Motor neuron (in vitro differentiated cells): ENCODE measurements around the gene RAB3IP. TPM values are rescaled to one million over a fixed set of nuclear protein-coding genes. Genes with fewer than 3 reads are reported as not detected.
"Not testable (repeated sequence)": the region's sequence is repeated elsewhere in the genome, so short reads cannot be mapped to it uniquely, and the experiment has no call there.

ENCODE experiments used
- ATAC-seq, 8 experiments: fragments of 200-7000 bp; cut with Tn5 transposase; replicated peaks in 6 of 8; 2 replicates each; pipeline ENCODE4 v1.8.0; 2021; ENCODE audit warnings: mild to moderate bottlenecking in 8 of 8, moderate library complexity in 8 of 8
- H3K27ac ChIP-seq, 2 donors: fragments of 250-450 bp; sonication (Bioruptor Pico); 2 replicates each; pipeline ENCODE4 v1.9.0; 2021; ENCODE audit warnings: antibody characterized with exemption in 2 of 2, mild to moderate bottlenecking in 2 of 2, moderate library complexity in 1 of 2
- H3K4me1 ChIP-seq, 2 donors: fragments of 250-450 bp; sonication (Bioruptor Pico); replicated peaks in 1 of 2; 2 replicates each; pipeline ENCODE4 v1.6.1; 2021; ENCODE audit warnings: antibody characterized with exemption in 2 of 2, mild to moderate bottlenecking in 2 of 2, moderate library complexity in 1 of 2
- H3K4me3 ChIP-seq, 5 donors: fragments of 250-450 bp; sonication (Bioruptor Pico); 2 replicates each; pipeline ENCODE4 v1.9.0; 2021; ENCODE audit warnings: antibody characterized with exemption in 5 of 5, mild to moderate bottlenecking in 5 of 5, moderate library complexity in 4 of 5
- WGBS, 10 experiments: fragments of 450-650 bp; shearing (Covaris generic); methylation state at CpG; one replicate each; pipeline ENCODE4 v1.0.0; 2022; 5-methylcytosine and 5-hydroxymethylcytosine counted together
- in situ Hi-C, 9 experiments: fragments of 400-800 bp; cut with MboI; loops; one replicate each; pipeline ENCODE4 v1.15.0; 2021; ENCODE audit warnings: low sequenced_read_pairs in 9 of 9, low pct_unique_long_range_greater_than_20kb in 2 of 9; ENCODE audit not compliant: unreplicated experiment in 9 of 9
- total RNA-seq, 8 experiments: library from RNA; unstranded; fragments of 300-600 nt; gene quantifications; 2 replicates each; pipeline versions ENCODE4 v1.2.3 to v1.2.4, GENCODE V29; 2022

Gene RAB3IP
- total RNA-seq, 8 experiments from 2014 or later = 1.7 to 36.5 (median 18.3) TPM

GRCh38 chr12:69719336-69720316, 19.0 kb upstream of the RAB3IP start:
- H3K4me3 ChIP-seq = no peak overlapping the region
- WGBS, 10 experiments = 33 to 100% (median 85%) methylated on average over 1 of the region's 1 CpG; no CpG with 5 or more reads in 6 of the 10 experiments
- in situ Hi-C loops = no loop called here
- ATAC-seq = peak in 2 of 8 experiments; percentile 16 to 24
- H3K27ac ChIP-seq = no peak overlapping the region
- H3K4me1 ChIP-seq = peaks cover 0 to 3% of the 10 kb centered on the region in 2 donors

- H3K4me3 ChIP-seq = no peak overlapping the region
- 0 to 62% (median 44%) methylated on average over 1 to 3 of the region's 3 CpGs; no CpG with 5 or more reads in 1 of the 10 experiments for WGBS, 10 experiments
- peaks cover 0 to 3% of the 10 kb centered on the region in 2 donors for H3K4me1 ChIP-seq
- H3K27ac ChIP-seq = no peak overlapping the region
- ATAC-seq = no peak
- in situ Hi-C loops = no loop called here
Measured at GRCh38 chr12:69720750-69721149, 17.9 kb upstream of the RAB3IP start.

GRCh38 chr12:69726922-69727321, 11.7 kb upstream of the RAB3IP start:
- no peak for ATAC-seq
- H3K4me3 ChIP-seq = no peak overlapping the region
- 0 to 100% (median 73%) methylated on average over 1 to 4 of the region's 4 CpGs; no CpG with 5 or more reads in 2 of the 10 experiments for WGBS, 10 experiments
- H3K4me1 ChIP-seq = no peaks in the 10 kb centered on the region
- no peak overlapping the region for H3K27ac ChIP-seq
- in situ Hi-C loops = no loop called here

GRCh38 chr12:69732088-69732487, 6.6 kb upstream of the RAB3IP start:
- Histone ChIP-seq H3K4me1 (no peaks in the 10 kb centered on the region), H3K4me3 (no peak overlapping the region), H3K27ac (no peak overlapping the region)
- WGBS, 10 experiments = 0 to 100% (median 64%) methylated on average over 1 of the region's 1 CpG; no CpG with 5 or more reads in 3 of the 10 experiments
- in situ Hi-C loops = no loop called here
- peak in 2 of 8 experiments; percentile 94 to 97 for ATAC-seq

- Histone ChIP-seq H3K4me1 (no peaks in the 10 kb centered on the region), H3K4me3 (no peak overlapping the region), H3K27ac (no peak overlapping the region)
- in situ Hi-C loops = no loop called here
- no peak for ATAC-seq
- 0 to 73% (median 33%) methylated on average over 1 of the region's 1 CpG; no CpG with 5 or more reads in 5 of the 10 experiments for WGBS, 10 experiments
Measured at GRCh38 chr12:69733638-69734037, 5.0 kb upstream of the RAB3IP start.

- H3K27ac ChIP-seq = peak overlapping the region; percentile 56 to 84
Measured at GRCh38 chr12:69739287-69740191, 879 bp downstream of the RAB3IP start.

GRCh38 chr12:69744109-69744508, 5.4 kb downstream of the RAB3IP start:
- Histone ChIP-seq H3K4me3 (no peak overlapping the region), H3K4me1 (peaks cover 0 to 6% of the 10 kb centered on the region in 2 donors), H3K27ac (no peak overlapping the region)
- in situ Hi-C loops = no loop called here
- no peak for ATAC-seq
- 0 to 100% (median 49%) methylated on average over 1 to 3 of the region's 4 CpGs; no CpG with 5 or more reads in 2 of the 10 experiments for WGBS, 10 experiments

More at GRCh38 chr12:69739287-69740191, 879 bp downstream of the RAB3IP start:
- 0 to 7% (median 0%) methylated on average over 2 to 14 of the region's 66 CpGs; no CpG with 5 or more reads in 2 of the 10 experiments for WGBS, 10 experiments
- ATAC-seq = peak; percentile 18 to 54 (median 36)
- Histone ChIP-seq H3K4me1 (peaks cover 0 to 6% of the 10 kb centered on the region in 2 donors), H3K4me3 (peak overlapping the region; percentile 61 to 97 (median 85))
- in situ Hi-C loops = no loop called here

- Histone ChIP-seq H3K4me1 (no peaks in the 10 kb centered on the region), H3K4me3 (no peak overlapping the region), H3K27ac (no peak overlapping the region)
- ATAC-seq = no peak
- 0 to 100% (median 77%) methylated on average over 1 of the region's 1 CpG for WGBS, 10 experiments
- in situ Hi-C loops = no loop called here
Measured at GRCh38 chr12:69751476-69751875, 12.8 kb downstream of the RAB3IP start.

- no peak for ATAC-seq
- WGBS, 10 experiments = 75 to 100% (median 83%) methylated on average over 1 to 5 of the region's 5 CpGs; no CpG with 5 or more reads in 1 of the 10 experiments
- Histone ChIP-seq H3K4me3 (no peak overlapping the region), H3K4me1 (no peaks in the 10 kb centered on the region), H3K27ac (no peak overlapping the region)
- in situ Hi-C loops = no loop called here
Measured at GRCh38 chr12:69755302-69755701, 16.6 kb downstream of the RAB3IP start.

GRCh38 chr12:69756088-69756755, 17.6 kb downstream of the RAB3IP start:
- no peak for ATAC-seq
- no peak overlapping the region for H3K4me3 ChIP-seq
- no peak overlapping the region for H3K27ac ChIP-seq
- in situ Hi-C loops = no loop called here
- 15 to 97% (median 76%) methylated on average over 1 to 6 of the region's 6 CpGs for WGBS, 10 experiments
- H3K4me1 ChIP-seq = no peaks in the 10 kb centered on the region

- Histone ChIP-seq H3K4me3 (no peak overlapping the region), H3K4me1 (no peaks in the 10 kb centered on the region), H3K27ac (no peak overlapping the region)
- in situ Hi-C loops = no loop called here
- no peak for ATAC-seq
- WGBS, 10 experiments = 17 to 98% (median 92%) methylated on average over 2 of the region's 2 CpGs
Measured at GRCh38 chr12:69758105-69758504, 19.4 kb downstream of the RAB3IP start.

- H3K4me1 ChIP-seq, ATAC-seq, in situ Hi-C loops, H3K27ac ChIP-seq, H3K4me3 ChIP-seq: not testable (repeated sequence)
- WGBS, 10 experiments = no CpG with 5 or more reads among the region's 39 CpGs
Measured at GRCh38 chr12:69759581-69759980, 20.9 kb downstream of the RAB3IP start.
